Smooth muscle cell (in vitro differentiated cells): ENCODE data around the gene RPL36. TPM values are rescaled to one million over a fixed set of nuclear protein-coding genes. Genes with fewer than 3 reads are reported as not detected.
A peak's percentile ranks its signal among the peaks of the same experiment; 100 is the strongest.

Experiments
- DNase-seq: peaks from one replicate; lab custom pipeline; 2025; ENCODE audit not compliant: unreplicated experiment; lab: John Stamatoyannopoulos, UW
- H2AFZ ChIP-seq: fragments of 200-600 bp; sonication (generic); 2 replicates; pipeline ENCODE4 v1.6.0; 2016; ENCODE audit warnings: antibody characterized with exemption, low read depth, mild to moderate bottlenecking
- H3F3A ChIP-seq: fragments of 200-600 bp; sonication (generic); 2 replicates; pipeline ENCODE4 v1.6.0; 2017; ENCODE audit warnings: antibody characterized with exemption, low read depth
- H3K27ac ChIP-seq: fragments of 200-600 bp; sonication (generic); 2 replicates; pipeline ENCODE4 v1.5.1; 2016; ENCODE audit warnings: low read depth, mild to moderate bottlenecking
- H3K27me3 ChIP-seq: fragments of 200-600 bp; sonication (generic); 2 replicates; pipeline ENCODE4 v1.6.1; 2016; ENCODE audit warnings: low read depth, mild to moderate bottlenecking
- H3K36me3 ChIP-seq: fragments of 200-600 bp; sonication (generic); 2 replicates; pipeline ENCODE4 v1.5.1; 2016; ENCODE audit warnings: low read depth
- H3K4me1 ChIP-seq: fragments of 200-600 bp; sonication (generic); 2 replicates; pipeline ENCODE4 v1.5.1; 2016; ENCODE audit warnings: low read depth
- H3K4me2 ChIP-seq: fragments of 200-600 bp; sonication (generic); 2 replicates; pipeline ENCODE4 v1.6.0; 2016; ENCODE audit warnings: mild to moderate bottlenecking
- H3K4me3 ChIP-seq: fragments of 200-600 bp; sonication (generic); 2 replicates; pipeline ENCODE4 v1.5.1; 2016; ENCODE audit warnings: mild to moderate bottlenecking
- H3K79me2 ChIP-seq: fragments of 200-600 bp; sonication (generic); 2 replicates; pipeline ENCODE4 v1.6.0; 2016; ENCODE audit warnings: low read depth, mild to moderate bottlenecking
- H3K9ac ChIP-seq: fragments of 200-600 bp; sonication (generic); 2 replicates; pipeline ENCODE4 v1.6.0; 2016; ENCODE audit warnings: low read depth
- H3K9me3 ChIP-seq: fragments of 200-600 bp; sonication (generic); replicated peaks from 2 replicates; pipeline ENCODE4 v1.5.1; 2016; ENCODE audit warnings: low read depth
- H4K20me1 ChIP-seq: fragments of 200-600 bp; sonication (generic); 2 replicates; pipeline ENCODE4 v1.6.0; 2016; ENCODE audit warnings: low read depth
- CTCF ChIP-seq: fragments of 200-600 bp; sonication (generic); IDR thresholded peaks from 2 replicates; pipeline ENCODE4 v1.5.1; 2017; ENCODE audit warnings: borderline replicate concordance, mild to moderate bottlenecking, antibody characterized with exemption; ENCODE audit not compliant: insufficient read depth, poor library complexity, severe bottlenecking
- WGBS: methylation state at CpG from one replicate; pipeline ENCODE4 v1.1.7; 2016; ENCODE audit warnings: low lambda C conversion rate; 5-methylcytosine and 5-hydroxymethylcytosine counted together
- polyA plus RNA-seq: library from polyadenylated mRNA; unstranded; fragments of >200 nt; fragmentation: Nextera tagmentation; extraction: Ambion mirVana; gene quantifications from 2 replicates; pipeline ENCODE4 v1.2.1, GENCODE V29; 2016
- total RNA-seq: library from RNA; depleted of rRNA; stranded (reverse); fragments of >200 nt; gene quantifications from 2 replicates; pipeline ENCODE4 v1.2.3, GENCODE V29; 2014

Gene RPL36
- total and polyA plus RNA-seq, 2 experiments from 2014 or later, result 641 to 1,079 TPM

GRCh38 chr19:5693195-5694166 lies 3.4 kb downstream of the RPL36 start:
- 96% methylated on average over 39 of the region's 39 CpGs for WGBS
- Histone ChIP-seq H3F3A (peaks cover 14% of the 10 kb centered on the region), H3K27me3 (no peaks in the 10 kb centered on the region), H3K4me2 (no peak overlapping the region), H2AFZ (no peak overlapping the region), H3K9ac (no peak overlapping the region), H3K4me3 (no peak overlapping the region), H3K79me2 (peaks cover 58% of the 10 kb centered on the region), H3K9me3 (no peaks in the 10 kb centered on the region), H3K4me1 (peaks cover 10% of the 10 kb centered on the region), H3K36me3 (no peaks in the 10 kb centered on the region), H3K27ac (peak overlapping the region; percentile 69), H4K20me1 (peaks cover 83% of the 10 kb centered on the region)
- no peak for TF ChIP-seq CTCF
- no peak for DNase-seq

GRCh38 chr19:5694167-5694955 lies 4.3 kb downstream of the RPL36 start:
- no peaks in the 10 kb centered on the region for H3K9me3 ChIP-seq
- peaks cover 8% of the 10 kb centered on the region for H3F3A ChIP-seq
- 96% methylated on average over 37 of the region's 45 CpGs for WGBS

GRCh38 chr19:5694956-5695648 lies 5.0 kb downstream of the RPL36 start:
- no peak for TF ChIP-seq CTCF
- Histone ChIP-seq H3K27ac (no peak overlapping the region), H3K9me3 (no peaks in the 10 kb centered on the region), H2AFZ (no peak overlapping the region), H4K20me1 (peaks cover 99% of the 10 kb centered on the region), H3K4me1 (peaks cover 10% of the 10 kb centered on the region), H3K36me3 (no peaks in the 10 kb centered on the region), H3K9ac (no peak overlapping the region), H3K4me3 (no peak overlapping the region), H3F3A (peaks cover 8% of the 10 kb centered on the region), H3K27me3 (no peaks in the 10 kb centered on the region), H3K79me2 (peaks cover 57% of the 10 kb centered on the region), H3K4me2 (no peak overlapping the region)
- DNase-seq, result no peak
- WGBS, result 97% methylated on average over 7 of the region's 8 CpGs

More at GRCh38 chr19:5694167-5694955, 4.3 kb downstream of the RPL36 start:
- no peaks in the 10 kb centered on the region for H3K27me3 ChIP-seq
- DNase-seq, result no peak
- H2AFZ ChIP-seq, result no peak overlapping the region
- H3K4me2 ChIP-seq, result no peak overlapping the region
- no peak overlapping the region for H3K27ac ChIP-seq
- H3K36me3 ChIP-seq, result no peaks in the 10 kb centered on the region
- TF ChIP-seq CTCF, result no peak
- peaks cover 92% of the 10 kb centered on the region for H4K20me1 ChIP-seq
- H3K79me2 ChIP-seq, result peaks cover 58% of the 10 kb centered on the region
- no peak overlapping the region for H3K4me3 ChIP-seq
- no peak overlapping the region for H3K9ac ChIP-seq
- H3K4me1 ChIP-seq, result peaks cover 10% of the 10 kb centered on the region
